Caco-2 (cell line): Measurements from ENCODE around the gene TFPI. TPM values are rescaled to one million over a fixed set of nuclear protein-coding genes. Genes with fewer than 3 reads are reported as not detected.

Source experiments
- BruUV-seq: library from RNA; stranded (reverse); fragments of 400-500 nt; replicated peaks from 2 replicates; lab custom pipeline; 2021; lab: Mats Ljungman, UMichigan
- CTCF ChIA-PET: fragments of 300-600 bp; sonication (Branson Sonifier 250); formaldehyde crosslinking; loops from one replicate; lab custom pipeline; 2022; ENCODE audit warnings: antibody characterized with exemption; lab: Charles Lee
- POLR2A ChIA-PET: fragments of 300-600 bp; sonication (Branson Sonifier 250); formaldehyde crosslinking; loops from one replicate; lab custom pipeline; 2022; ENCODE audit warnings: antibody characterized with exemption; lab: Charles Lee
- DNase-seq, 2 experiments: peaks; one replicate each; pipeline versions ENCODE4 v3.0.0 to v3.0.0-alpha.2; 2020 to 2022
- H3K27me3 ChIP-seq: replicated peaks from 2 replicates; pipeline ENCODE4 v1.6.0; 2011; ENCODE audit warnings: low read length; ENCODE audit not compliant: control insufficient read depth, insufficient read depth
- H3K36me3 ChIP-seq: 2 replicates; pipeline ENCODE4 v1.5.1; 2011; ENCODE audit warnings: low read length; ENCODE audit not compliant: control insufficient read depth, insufficient read depth
- H3K4me1 ChIP-seq: fragments of 250-450 bp; sonication (Bioruptor Pico); 2 replicates; pipeline ENCODE4 v1.5.1; 2020; ENCODE audit warnings: mild to moderate bottlenecking
- H3K4me3 ChIP-seq: 2 replicates; pipeline ENCODE4 v1.5.1; 2011; ENCODE audit warnings: low read depth, mild to moderate bottlenecking, control low read depth, low read length
- H3K9me3 ChIP-seq: fragments of 250-450 bp; sonication (Bioruptor Pico); 2 replicates; pipeline ENCODE4 v1.5.1; 2020; ENCODE audit warnings: mild to moderate bottlenecking, moderate library complexity
- H3K27ac Mint-ChIP-seq: one replicate; pipeline ENCODE4 v1.8.0; 2022; ENCODE audit warnings: mixed read lengths; ENCODE audit not compliant: unreplicated experiment
- H3K27me3 Mint-ChIP-seq: one replicate; pipeline ENCODE4 v1.8.0; 2022; ENCODE audit warnings: mixed read lengths; ENCODE audit not compliant: insufficient read depth, unreplicated experiment
- H3K36me3 Mint-ChIP-seq: one replicate; pipeline ENCODE4 v1.8.0; 2022; ENCODE audit warnings: mild to moderate bottlenecking, mixed read lengths; ENCODE audit not compliant: insufficient read depth, unreplicated experiment
- H3K4me1 Mint-ChIP-seq: one replicate; pipeline ENCODE4 v1.8.0; 2022; ENCODE audit warnings: low read depth, mixed read lengths; ENCODE audit not compliant: unreplicated experiment
- H3K4me3 Mint-ChIP-seq: one replicate; pipeline ENCODE4 v1.8.0; 2022; ENCODE audit warnings: mild to moderate bottlenecking, moderate library complexity, mixed read lengths; ENCODE audit not compliant: unreplicated experiment
- H3K9me3 Mint-ChIP-seq: one replicate; pipeline ENCODE4 v1.8.0; 2022; ENCODE audit warnings: mixed read lengths; ENCODE audit not compliant: unreplicated experiment
- intact Hi-C: fragments of 100-400 bp; cut with micrococcal nuclease; formaldehyde crosslinking; loops from one replicate; pipeline ENCODE4 v1.10.0; 2022; ENCODE audit not compliant: unreplicated experiment
- total RNA-seq: library from RNA; stranded (reverse); gene quantifications from 2 replicates; pipeline ENCODE4 v1.2.3, GENCODE V29; 2022
- TF ChIP-seq, protein P1 (sequence below), 2 experiments: fragments of 200-600 bp in 1 of 2; IDR thresholded peaks; 1 replicate in 1 of 2; 2 replicates in 1 of 2; pipeline versions ENCODE4 v1.5.1 to v1.8.0; 2011 to 2022; ENCODE audit warnings: antibody characterized with exemption in 1 of 2, control low read depth in 1 of 2, inconsistent platforms in 1 of 2, low read depth in 1 of 2, low read length in 1 of 2, mild to moderate bottlenecking in 1 of 2, moderate library complexity in 1 of 2; ENCODE audit not compliant: insufficient read depth in 1 of 2, severe bottlenecking in 1 of 2, unreplicated experiment in 1 of 2

TFPI gene
- total RNA-seq, 1 experiment from 2014 or later, result 31.0 TPM

DNA sequence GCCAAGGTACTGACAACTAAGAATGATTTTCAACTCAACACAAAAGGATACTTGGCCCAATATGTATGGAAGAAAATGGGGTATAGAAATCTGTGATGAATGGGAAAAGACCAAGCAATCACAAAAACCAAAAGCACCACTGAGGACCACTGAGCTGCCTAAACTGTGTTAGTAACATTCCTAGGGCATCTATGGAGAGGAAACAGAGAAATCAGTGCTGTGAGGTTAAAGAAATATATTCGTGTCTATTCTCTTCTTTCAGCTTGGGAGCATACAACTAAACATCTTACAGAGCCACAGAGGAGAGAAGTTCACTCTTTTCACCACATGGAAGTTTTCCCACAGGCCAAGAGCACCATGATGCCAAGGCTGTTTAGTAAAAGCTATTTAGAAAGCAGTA is 58.9 kb downstream of the TFPI start:
- BruUV-seq, result no TSS peak
- intact Hi-C loops, result no loop called here
- no peak for DNase-seq
- no peaks in the 10 kb centered on the region for H3K27me3 Mint-ChIP-seq
- Histone ChIP-seq H3K4me1 (no peaks in the 10 kb centered on the region), H3K36me3 (no peaks in the 10 kb centered on the region; the same call in 1 of the 2 replicates), H3K4me3 (no peak overlapping the region), H3K9me3 (0 out of 2 replicates have a peak, but pooled peaks cover 3% of the 10 kb centered on the region), H3K27me3 (no peaks in the 10 kb centered on the region)
- no peak overlapping the region for H3K27ac Mint-ChIP-seq
- H3K4me1 Mint-ChIP-seq, result no peaks in the 10 kb centered on the region
- ChIA-PET POLR2A (no interaction called here), CTCF (no interaction called here)
- H3K9me3 Mint-ChIP-seq, result peaks cover 12% of the 10 kb centered on the region
- no peak overlapping the region for H3K4me3 Mint-ChIP-seq
- no peaks in the 10 kb centered on the region for H3K36me3 Mint-ChIP-seq
- TF ChIP-seq, protein P1, sequence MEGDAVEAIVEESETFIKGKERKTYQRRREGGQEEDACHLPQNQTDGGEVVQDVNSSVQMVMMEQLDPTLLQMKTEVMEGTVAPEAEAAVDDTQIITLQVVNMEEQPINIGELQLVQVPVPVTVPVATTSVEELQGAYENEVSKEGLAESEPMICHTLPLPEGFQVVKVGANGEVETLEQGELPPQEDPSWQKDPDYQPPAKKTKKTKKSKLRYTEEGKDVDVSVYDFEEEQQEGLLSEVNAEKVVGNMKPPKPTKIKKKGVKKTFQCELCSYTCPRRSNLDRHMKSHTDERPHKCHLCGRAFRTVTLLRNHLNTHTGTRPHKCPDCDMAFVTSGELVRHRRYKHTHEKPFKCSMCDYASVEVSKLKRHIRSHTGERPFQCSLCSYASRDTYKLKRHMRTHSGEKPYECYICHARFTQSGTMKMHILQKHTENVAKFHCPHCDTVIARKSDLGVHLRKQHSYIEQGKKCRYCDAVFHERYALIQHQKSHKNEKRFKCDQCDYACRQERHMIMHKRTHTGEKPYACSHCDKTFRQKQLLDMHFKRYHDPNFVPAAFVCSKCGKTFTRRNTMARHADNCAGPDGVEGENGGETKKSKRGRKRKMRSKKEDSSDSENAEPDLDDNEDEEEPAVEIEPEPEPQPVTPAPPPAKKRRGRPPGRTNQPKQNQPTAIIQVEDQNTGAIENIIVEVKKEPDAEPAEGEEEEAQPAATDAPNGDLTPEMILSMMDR (IDR thresholded peaks at IDR 0.05; ENCODE audit: insufficient read depth in 1 of 2, low read depth in 1 of 2, low read length in 1 of 2, severe bottlenecking in 1 of 2, unreplicated experiment in 1 of 2), result no peak

DNA sequence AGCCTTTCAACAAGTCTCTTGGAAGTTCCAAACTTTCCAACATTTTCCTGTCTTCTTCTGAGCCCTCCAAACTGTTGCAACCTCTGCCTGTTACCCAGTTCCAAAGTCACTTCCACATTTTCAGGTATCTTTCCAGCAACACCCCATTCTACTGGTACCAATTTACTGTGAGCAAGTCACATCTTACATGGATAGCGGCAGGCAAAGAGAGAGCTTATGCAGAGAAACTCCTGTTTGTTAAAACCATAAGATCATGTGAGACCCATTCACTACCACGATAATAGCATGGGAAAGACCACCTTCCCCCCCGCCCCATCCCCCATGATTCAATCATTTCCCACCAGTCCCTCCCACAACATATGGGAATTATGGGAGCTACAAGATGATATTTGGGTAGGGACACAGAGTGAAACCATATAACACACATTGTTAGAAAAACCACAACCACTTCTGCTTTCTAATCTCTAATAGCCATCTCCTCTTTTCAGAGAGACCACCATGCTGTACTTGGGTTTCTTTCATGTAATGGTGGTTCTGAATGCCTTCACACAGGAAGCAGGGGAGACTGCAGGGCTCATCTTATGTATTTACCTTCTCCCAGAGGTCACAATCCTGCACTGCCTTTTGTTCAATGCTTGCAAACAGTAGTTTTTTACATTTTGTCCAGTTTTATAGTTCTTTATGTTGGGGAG is 60.2 kb downstream of the TFPI start:
- no peaks in the 10 kb centered on the region for H3K36me3 Mint-ChIP-seq
- TF ChIP-seq, protein P1 (IDR thresholded peaks at IDR 0.05; ENCODE audit: insufficient read depth in 1 of 2, low read depth in 1 of 2, low read length in 1 of 2, severe bottlenecking in 1 of 2, unreplicated experiment in 1 of 2), result no peak
- intact Hi-C loops, result no loop called here
- H3K4me1 ChIP-seq, result no peaks in the 10 kb centered on the region
- H3K27me3 ChIP-seq, result no peaks in the 10 kb centered on the region
- H3K36me3 ChIP-seq, result no peaks in the 10 kb centered on the region; the same call in 1 of the 2 replicates
- BruUV-seq, result no TSS peak
- no peak overlapping the region for H3K4me3 ChIP-seq
- H3K27ac Mint-ChIP-seq, result no peak overlapping the region
- H3K9me3 ChIP-seq, result 0 out of 2 replicates have a peak, but pooled peaks cover 3% of the 10 kb centered on the region
- no peak overlapping the region for H3K4me3 Mint-ChIP-seq
- H3K27me3 Mint-ChIP-seq, result no peaks in the 10 kb centered on the region
- peaks cover 12% of the 10 kb centered on the region for H3K9me3 Mint-ChIP-seq
- no peaks in the 10 kb centered on the region for H3K4me1 Mint-ChIP-seq
- no peak for DNase-seq
- ChIA-PET POLR2A (no interaction called here), CTCF (no interaction called here)

DNA sequence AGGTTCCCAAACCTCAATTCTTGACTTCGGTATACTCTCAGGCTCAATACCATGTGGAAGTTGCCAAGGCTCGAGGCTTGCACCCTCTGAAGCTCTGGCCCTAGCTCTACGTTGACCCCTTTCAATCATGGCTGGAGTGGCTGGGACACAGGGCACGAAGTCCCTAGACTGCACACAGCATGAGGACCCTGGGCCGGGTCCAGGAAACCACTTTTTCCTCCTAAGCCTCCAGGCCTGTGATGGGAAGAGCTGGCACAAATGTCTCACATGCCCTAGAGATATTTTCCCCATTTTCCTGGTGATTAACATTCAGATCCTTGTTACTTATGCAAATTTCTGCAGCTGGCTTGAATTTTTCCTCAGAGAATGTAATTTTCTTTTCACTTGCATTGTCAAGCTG is 61.1 kb downstream of the TFPI start:
- BruUV-seq, result no TSS peak
- ChIA-PET CTCF (no interaction called here), POLR2A (no interaction called here)
- H3K4me3 ChIP-seq, result no peak overlapping the region
- H3K36me3 ChIP-seq, result no peaks in the 10 kb centered on the region; the same call in 1 of the 2 replicates
- TF ChIP-seq, protein P1 (IDR thresholded peaks at IDR 0.05; ENCODE audit: insufficient read depth in 1 of 2, low read depth in 1 of 2, low read length in 1 of 2, severe bottlenecking in 1 of 2, unreplicated experiment in 1 of 2), result no peak
- H3K4me3 Mint-ChIP-seq, result no peak overlapping the region
- no peak for DNase-seq
- no peak overlapping the region for H3K27ac Mint-ChIP-seq
- no peaks in the 10 kb centered on the region for H3K27me3 ChIP-seq
- 0 out of 2 replicates have a peak, but pooled peaks cover 3% of the 10 kb centered on the region for H3K9me3 ChIP-seq
- H3K9me3 Mint-ChIP-seq, result peaks cover 12% of the 10 kb centered on the region
- no peaks in the 10 kb centered on the region for H3K27me3 Mint-ChIP-seq
- no peaks in the 10 kb centered on the region for H3K4me1 Mint-ChIP-seq
- H3K36me3 Mint-ChIP-seq, result no peaks in the 10 kb centered on the region
- intact Hi-C loops, result no loop called here
- no peaks in the 10 kb centered on the region for H3K4me1 ChIP-seq
